GM19395 (cell line): ENCODE data around the gene OR2W3.

ENCODE experiments used
- ATAC-seq: cut with Tn5 transposase; IDR thresholded peaks from one replicate; pipeline ENCODE4 v1.9.1; 2021; ENCODE audit warnings: mild to moderate bottlenecking, moderate library complexity; ENCODE audit not compliant: unreplicated experiment

The OR2W3 gene

GRCh38 chr1:247895163-247895637 lies at the start of gene OR2W3:
OR2W3 (plus strand) TSS chr1:247895587; CDS start chr1:247895587, 0 bp downstream.
- ATAC-seq: no peak

DNA sequence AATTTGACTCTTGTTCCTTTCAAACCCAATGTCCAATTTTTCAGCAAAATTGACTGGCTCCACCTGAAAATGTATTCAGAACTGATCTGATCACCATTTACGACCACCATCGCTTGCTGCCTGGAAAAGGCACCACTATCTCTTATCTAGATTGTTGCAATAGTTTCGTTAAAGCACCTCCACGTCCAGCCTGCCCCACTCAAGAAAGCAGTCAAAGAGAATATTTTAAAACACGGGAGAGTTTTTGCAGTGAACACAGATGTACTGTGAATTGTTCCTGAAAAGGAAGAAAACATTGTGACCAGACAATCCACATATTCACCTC lies 49.7 kb upstream of the OR2W3 start:
- no peak for ATAC-seq

DNA sequence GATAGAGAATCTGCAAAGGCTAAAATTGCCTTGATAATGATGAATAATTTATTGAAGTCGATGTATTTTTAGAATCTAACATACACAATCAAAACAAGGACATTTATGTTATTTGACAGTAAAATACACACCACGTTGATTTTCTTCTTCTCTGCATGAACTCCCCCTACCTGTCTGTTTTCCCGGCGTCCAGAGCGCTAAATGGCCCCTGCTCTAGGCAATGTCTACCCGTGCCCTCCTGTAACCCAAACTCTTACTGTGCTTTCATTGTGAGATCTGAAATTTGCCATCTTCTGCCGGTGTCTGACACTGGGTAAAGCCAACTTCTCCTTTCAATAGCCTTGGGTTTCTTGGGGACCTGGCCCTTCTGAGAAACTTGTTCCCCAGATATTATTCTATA lies 47.0 kb upstream of the OR2W3 start:
- no peak for ATAC-seq

- ATAC-seq: no peak
Observed at GRCh38 chr1:247849616-247850015, 45.8 kb upstream of the OR2W3 start.

- no peak for ATAC-seq
Observed at GRCh38 chr1:247854899-247855545, 40.4 kb upstream of the OR2W3 start.

DNA sequence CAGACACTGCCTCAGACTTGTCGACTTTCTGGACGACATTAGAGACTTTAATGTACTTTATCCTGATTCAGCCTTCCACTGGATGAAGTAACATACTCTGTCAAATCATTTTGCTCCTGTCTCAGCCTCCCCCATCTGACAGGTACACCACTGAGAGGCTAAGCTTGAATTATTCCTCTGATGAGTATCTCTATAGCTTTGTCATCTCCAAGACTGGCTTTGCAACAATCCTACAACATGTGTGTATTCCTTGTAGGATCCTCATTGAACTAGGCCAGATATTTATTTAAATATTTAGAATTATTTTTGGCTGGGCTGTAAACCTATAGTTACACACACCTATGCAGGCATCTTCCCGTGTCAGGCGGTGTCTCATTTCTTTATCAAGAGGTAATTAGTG lies 39.5 kb upstream of the OR2W3 start:
- no peak for ATAC-seq

- peak; percentile 61 for ATAC-seq
Observed at GRCh38 chr1:247857069-247857984, 38.1 kb upstream of the OR2W3 start, which contains the start of gene TRIM58. TRIM58 (plus strand) TSS chr1:247857187; CDS start chr1:247857247, 60 bp downstream.

GRCh38 chr1:247857985-247858619 lies 37.3 kb upstream of the OR2W3 start:
- ATAC-seq: no peak

GRCh38 chr1:247862756-247863155 lies 32.6 kb upstream of the OR2W3 start:
- ATAC-seq: no peak

DNA sequence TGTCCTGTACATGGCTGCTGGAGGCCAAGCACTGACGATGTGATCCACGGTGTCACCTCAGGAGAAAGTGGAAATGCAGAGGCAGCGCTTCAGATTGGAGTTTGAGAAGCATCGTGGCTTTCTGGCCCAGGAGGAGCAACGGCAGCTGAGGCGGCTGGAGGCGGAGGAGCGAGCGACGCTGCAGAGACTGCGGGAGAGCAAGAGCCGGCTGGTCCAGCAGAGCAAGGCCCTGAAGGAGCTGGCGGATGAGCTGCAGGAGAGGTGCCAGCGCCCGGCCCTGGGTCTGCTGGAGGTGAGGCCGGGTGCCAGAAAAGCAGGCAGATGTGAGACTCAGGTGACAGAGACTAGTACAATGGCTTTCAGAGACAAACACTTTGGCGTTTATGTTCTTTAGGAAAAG lies 30.7 kb upstream of the OR2W3 start:
- no peak for ATAC-seq

DNA sequence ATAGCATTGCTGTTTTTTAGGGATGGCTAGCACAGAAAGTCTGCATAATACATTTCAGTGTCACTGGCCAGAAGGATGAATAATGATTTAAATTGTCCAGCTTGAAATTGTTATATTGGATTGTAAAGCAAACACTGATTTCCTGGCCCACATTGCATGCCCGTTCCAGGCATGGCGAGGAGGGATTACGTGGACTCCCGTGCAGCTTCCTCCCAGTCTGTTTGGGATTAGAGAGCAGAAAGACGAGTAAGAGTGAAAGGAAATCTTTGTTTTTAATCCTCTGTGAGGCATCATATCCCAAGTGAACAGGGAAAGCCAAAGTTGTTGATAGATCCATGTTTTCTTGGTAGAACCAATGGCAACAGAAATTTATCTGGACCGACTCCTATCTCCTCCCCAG lies 30.0 kb upstream of the OR2W3 start:
- no peak for ATAC-seq

GRCh38 chr1:247883346-247883745 lies 12.0 kb upstream of the OR2W3 start:
- no peak for ATAC-seq

DNA sequence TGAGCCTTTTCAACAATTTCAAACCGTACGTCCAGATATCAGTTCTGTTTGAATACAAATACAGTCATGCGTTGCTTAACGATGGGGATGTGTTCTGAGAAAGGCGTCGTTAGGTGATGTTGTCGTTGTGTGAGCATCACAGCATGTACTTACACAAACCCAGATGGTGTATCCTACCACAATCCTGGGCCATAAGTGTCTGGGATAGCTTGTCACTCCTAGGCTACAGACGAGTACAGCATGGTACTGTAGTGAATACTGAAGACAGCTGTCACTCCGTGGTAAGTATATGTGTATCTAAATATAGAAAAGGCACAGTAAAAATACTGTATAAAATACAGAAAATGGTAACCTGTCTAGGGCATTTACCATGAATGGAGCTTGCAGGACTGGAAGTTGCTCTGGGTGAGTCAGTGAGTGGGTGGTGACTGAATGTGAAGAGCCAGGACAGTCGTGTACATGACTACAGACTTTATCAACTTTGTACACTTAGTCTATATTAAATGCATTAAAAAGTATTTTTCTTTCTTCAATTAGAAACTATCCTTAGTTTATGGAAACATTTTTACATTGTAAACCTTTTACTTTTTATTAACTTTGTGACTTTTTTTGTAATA lies 10.5 kb upstream of the OR2W3 start:
- no peak for ATAC-seq

GRCh38 chr1:247895976-247896375 lies 589 bp downstream of the OR2W3 start:
- ATAC-seq: no peak

GRCh38 chr1:247904122-247904521 lies 8.7 kb downstream of the OR2W3 start:
- ATAC-seq: no peak

GRCh38 chr1:247905181-247905580 lies 9.8 kb downstream of the OR2W3 start:
- no peak for ATAC-seq

DNA sequence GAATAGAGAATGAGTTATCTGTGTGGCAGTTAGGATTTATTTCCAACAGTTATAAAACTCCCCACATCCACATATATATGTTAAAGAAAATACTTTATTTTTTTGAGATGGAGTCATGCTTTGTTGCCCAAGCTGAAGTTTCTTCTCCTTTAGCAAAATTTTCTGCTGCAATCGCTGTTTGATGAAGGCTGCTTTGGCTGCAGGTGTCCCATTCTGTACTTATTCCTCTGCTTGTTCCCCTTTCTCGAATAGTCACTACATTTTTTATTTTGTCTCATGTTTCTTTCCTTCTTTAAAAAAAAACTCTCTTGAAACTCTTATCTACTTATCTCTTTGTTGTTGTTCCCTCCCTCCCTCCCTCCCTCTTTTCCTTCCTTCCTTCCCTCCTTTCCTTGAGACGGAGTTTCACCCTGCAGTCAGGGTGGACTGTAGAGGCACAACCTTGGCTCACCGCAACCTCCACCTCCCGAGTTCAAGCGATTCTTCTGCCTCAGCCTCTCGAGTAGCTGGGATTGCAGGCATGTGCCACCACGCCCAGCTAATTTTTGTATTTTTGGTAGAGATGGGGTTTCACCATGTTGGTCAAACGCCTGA lies 10.6 kb downstream of the OR2W3 start:
- no peak for ATAC-seq

GRCh38 chr1:247906504-247907047 lies 11.2 kb downstream of the OR2W3 start:
- peak; percentile 67 for ATAC-seq

GRCh38 chr1:247908766-247909165 lies 13.4 kb downstream of the OR2W3 start:
- no peak for ATAC-seq

GRCh38 chr1:247913786-247914185 lies 18.4 kb downstream of the OR2W3 start:
- ATAC-seq: no peak
